Endodermal cell (in vitro differentiated cells): Measurements from ENCODE around the gene SEMA4F. TPM values are rescaled to one million over a fixed set of nuclear protein-coding genes. Genes with fewer than 3 reads are reported as not detected.

Experiments used
- DNase-seq: peaks from one replicate; pipeline ENCODE4 v3.0.0-alpha.2; 2017
- H3K27ac ChIP-seq: 2 replicates; pipeline ENCODE4 v1.5.1; 2013; ENCODE audit warnings: mild to moderate bottlenecking, low read depth, low read length, moderate library complexity
- H3K27me3 ChIP-seq: 2 replicates; pipeline ENCODE4 v1.6.1; 2013; ENCODE audit warnings: mild to moderate bottlenecking, low read length, moderate library complexity; ENCODE audit not compliant: insufficient read depth, control insufficient read depth, poor library complexity, severe bottlenecking
- H3K36me3 ChIP-seq: 2 replicates; pipeline ENCODE4 v1.7.0; 2013; ENCODE audit warnings: mild to moderate bottlenecking, low read length, moderate library complexity; ENCODE audit not compliant: control insufficient read depth, insufficient read depth
- H3K4me1 ChIP-seq: one replicate; pipeline ENCODE4 v1.7.0; 2013; ENCODE audit warnings: low read length; ENCODE audit not compliant: control insufficient read depth, insufficient read depth
- H3K4me3 ChIP-seq: 2 replicates; pipeline ENCODE4 v1.5.1; 2013; ENCODE audit warnings: mild to moderate bottlenecking, low read length, moderate library complexity
- H3K9ac ChIP-seq: 2 replicates; pipeline ENCODE4 v1.6.1; 2013; ENCODE audit warnings: mild to moderate bottlenecking, low read length, moderate library complexity; ENCODE audit not compliant: poor library complexity, severe bottlenecking; ENCODE audit errors: extremely low read depth
- H3K9me3 ChIP-seq: 2 replicates; pipeline ENCODE4 v1.6.1; 2013; ENCODE audit warnings: mild to moderate bottlenecking, low read length, moderate library complexity; ENCODE audit not compliant: control insufficient read depth
- H3K27ac Mint-ChIP-seq: 2 replicates; pipeline ENCODE4 v1.8.0; 2020; ENCODE audit warnings: mixed read lengths
- H3K27me3 Mint-ChIP-seq: 2 replicates; pipeline ENCODE4 v1.8.0; 2021; ENCODE audit warnings: mild to moderate bottlenecking, mixed read lengths; ENCODE audit not compliant: insufficient read depth
- H3K36me3 Mint-ChIP-seq: 2 replicates; pipeline ENCODE4 v1.8.0; 2020; ENCODE audit warnings: low read depth, mixed read lengths
- H3K4me1 Mint-ChIP-seq: 2 replicates; pipeline ENCODE4 v1.8.0; 2020; ENCODE audit warnings: mixed read lengths
- H3K4me3 Mint-ChIP-seq: 2 replicates; pipeline ENCODE4 v1.8.0; 2020; ENCODE audit warnings: mild to moderate bottlenecking, moderate library complexity, mixed read lengths
- H3K9me3 Mint-ChIP-seq: 2 replicates; pipeline ENCODE4 v1.8.0; 2020; ENCODE audit warnings: mild to moderate bottlenecking, mixed read lengths
- WGBS, 2 experiments: methylation state at CpG; one replicate each; pipeline versions ENCODE4 v1.1.5 to v1.1.7; 2013; ENCODE audit warnings: missing lambda C conversion rate in 2 of 2, mixed read lengths in 1 of 2; ENCODE audit not compliant: insufficient coverage in 1 of 2, insufficient read length in 1 of 2; 5-methylcytosine and 5-hydroxymethylcytosine counted together
- total RNA-seq, 2 donors: library from RNA; stranded (reverse); fragmentation: NEBNext Ultra II Directional in 1 of 2; extraction: Animal tissue kit (Norgen Biotek cat#: 25700) in 1 of 2; gene quantifications; 2 replicates in 1 of 2; 3 replicates in 1 of 2; pipeline ENCODE4 v1.2.1, GENCODE V29; 2021
- TF ChIP-seq, protein P1 (sequence below): fragments of 200-600 bp; sonication (generic); conservative IDR thresholded peaks from 2 replicates; pipeline ENCODE4 v1.5.0; 2021; ENCODE audit warnings: antibody characterized with exemption, mild to moderate bottlenecking

The SEMA4F gene
- total RNA-seq, 2 donors from 2014 or later = 7.0 to 10.1 TPM

GRCh38 chr2:74670263-74670662 lies 16.2 kb downstream of the SEMA4F start:
- 90 to 100% methylated on average over 3 to 7 of the region's 7 CpGs for WGBS, 2 experiments
- Histone ChIP-seq H3K36me3 (no peaks in the 10 kb centered on the region), H3K4me3 (no peak overlapping the region), H3K9me3 (no peaks in the 10 kb centered on the region), H3K27ac (no peak overlapping the region), H3K9ac (no peak overlapping the region), H3K4me1 (no peaks in the 10 kb centered on the region), H3K27me3 (no peaks in the 10 kb centered on the region)
- Mint-ChIP-seq H3K4me3 (no peak overlapping the region), H3K27me3 (no peaks in the 10 kb centered on the region), H3K36me3 (no peaks in the 10 kb centered on the region), H3K27ac (no peak overlapping the region), H3K4me1 (no peaks in the 10 kb centered on the region), H3K9me3 (no peaks in the 10 kb centered on the region)
- TF ChIP-seq, protein P1, sequence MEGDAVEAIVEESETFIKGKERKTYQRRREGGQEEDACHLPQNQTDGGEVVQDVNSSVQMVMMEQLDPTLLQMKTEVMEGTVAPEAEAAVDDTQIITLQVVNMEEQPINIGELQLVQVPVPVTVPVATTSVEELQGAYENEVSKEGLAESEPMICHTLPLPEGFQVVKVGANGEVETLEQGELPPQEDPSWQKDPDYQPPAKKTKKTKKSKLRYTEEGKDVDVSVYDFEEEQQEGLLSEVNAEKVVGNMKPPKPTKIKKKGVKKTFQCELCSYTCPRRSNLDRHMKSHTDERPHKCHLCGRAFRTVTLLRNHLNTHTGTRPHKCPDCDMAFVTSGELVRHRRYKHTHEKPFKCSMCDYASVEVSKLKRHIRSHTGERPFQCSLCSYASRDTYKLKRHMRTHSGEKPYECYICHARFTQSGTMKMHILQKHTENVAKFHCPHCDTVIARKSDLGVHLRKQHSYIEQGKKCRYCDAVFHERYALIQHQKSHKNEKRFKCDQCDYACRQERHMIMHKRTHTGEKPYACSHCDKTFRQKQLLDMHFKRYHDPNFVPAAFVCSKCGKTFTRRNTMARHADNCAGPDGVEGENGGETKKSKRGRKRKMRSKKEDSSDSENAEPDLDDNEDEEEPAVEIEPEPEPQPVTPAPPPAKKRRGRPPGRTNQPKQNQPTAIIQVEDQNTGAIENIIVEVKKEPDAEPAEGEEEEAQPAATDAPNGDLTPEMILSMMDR = no peak
- no peak for DNase-seq

DNA sequence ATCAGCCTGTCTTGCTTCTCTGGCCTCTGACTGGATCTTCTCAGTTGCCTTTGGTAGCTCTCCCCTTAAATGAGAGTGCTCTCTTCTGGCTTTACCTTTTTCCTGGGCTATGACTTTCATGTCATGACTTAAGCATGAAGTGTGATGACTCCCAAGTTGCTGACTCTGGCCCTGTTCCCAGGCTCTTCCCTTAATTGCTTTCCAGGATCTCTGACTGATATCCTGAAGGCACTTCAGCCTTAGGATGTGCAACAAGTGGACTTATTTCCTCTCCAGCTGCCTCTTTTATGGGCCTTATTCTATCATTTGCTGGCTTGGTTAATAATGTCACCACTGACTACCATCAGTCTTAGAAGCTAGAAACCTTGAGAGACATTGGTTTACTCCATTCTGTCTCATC lies 17.4 kb downstream of the SEMA4F start:
- Histone ChIP-seq H3K9ac (no peak overlapping the region), H3K9me3 (no peaks in the 10 kb centered on the region), H3K4me3 (no peak overlapping the region), H3K4me1 (no peaks in the 10 kb centered on the region), H3K27ac (no peak overlapping the region), H3K27me3 (no peaks in the 10 kb centered on the region), H3K36me3 (peaks cover 3% of the 10 kb centered on the region)
- H3K27ac Mint-ChIP-seq = no peak overlapping the region
- TF ChIP-seq, protein P1 = no peak
- H3K4me3 Mint-ChIP-seq = no peak overlapping the region
- no peaks in the 10 kb centered on the region for H3K9me3 Mint-ChIP-seq
- no peaks in the 10 kb centered on the region for H3K4me1 Mint-ChIP-seq
- H3K27me3 Mint-ChIP-seq = no peaks in the 10 kb centered on the region
- peaks cover 2% of the 10 kb centered on the region for H3K36me3 Mint-ChIP-seq
- DNase-seq = no peak

- no peak for DNase-seq
- no peak overlapping the region for H3K27ac ChIP-seq
- peaks cover 2% of the 10 kb centered on the region for H3K36me3 Mint-ChIP-seq
These were observed 19.9 kb downstream of the SEMA4F start for GRCh38 chr2:74673826-74674528.

More at GRCh38 chr2:74673826-74674528, 19.9 kb downstream of the SEMA4F start:
- Mint-ChIP-seq H3K27ac (no peak overlapping the region), H3K4me3 (no peak overlapping the region), H3K4me1 (no peaks in the 10 kb centered on the region), H3K27me3 (no peaks in the 10 kb centered on the region), H3K9me3 (no peaks in the 10 kb centered on the region)
- H3K4me1 ChIP-seq = no peaks in the 10 kb centered on the region
- H3K4me3 ChIP-seq = no peak overlapping the region
- H3K36me3 ChIP-seq = peaks cover 4% of the 10 kb centered on the region
- TF ChIP-seq, protein P1 = no peak
- no peaks in the 10 kb centered on the region for H3K9me3 ChIP-seq
- WGBS, 2 experiments = 92 to 95% methylated on average over 6 to 7 of the region's 7 CpGs
- H3K27me3 ChIP-seq = no peaks in the 10 kb centered on the region
- no peak overlapping the region for H3K9ac ChIP-seq
